ENCODE measurements around the gene UCHL5. TPM values are rescaled to one million over a fixed set of nuclear protein-coding genes. Genes with fewer than 3 reads are reported as not detected.

Gene UCHL5, protein sequence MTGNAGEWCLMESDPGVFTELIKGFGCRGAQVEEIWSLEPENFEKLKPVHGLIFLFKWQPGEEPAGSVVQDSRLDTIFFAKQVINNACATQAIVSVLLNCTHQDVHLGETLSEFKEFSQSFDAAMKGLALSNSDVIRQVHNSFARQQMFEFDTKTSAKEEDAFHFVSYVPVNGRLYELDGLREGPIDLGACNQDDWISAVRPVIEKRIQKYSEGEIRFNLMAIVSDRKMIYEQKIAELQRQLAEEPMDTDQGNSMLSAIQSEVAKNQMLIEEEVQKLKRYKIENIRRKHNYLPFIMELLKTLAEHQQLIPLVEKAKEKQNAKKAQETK
- 10 to 100 TPM; 26.0 to 40.6 (median 30.7) TPM for total RNA-seq

DNA sequence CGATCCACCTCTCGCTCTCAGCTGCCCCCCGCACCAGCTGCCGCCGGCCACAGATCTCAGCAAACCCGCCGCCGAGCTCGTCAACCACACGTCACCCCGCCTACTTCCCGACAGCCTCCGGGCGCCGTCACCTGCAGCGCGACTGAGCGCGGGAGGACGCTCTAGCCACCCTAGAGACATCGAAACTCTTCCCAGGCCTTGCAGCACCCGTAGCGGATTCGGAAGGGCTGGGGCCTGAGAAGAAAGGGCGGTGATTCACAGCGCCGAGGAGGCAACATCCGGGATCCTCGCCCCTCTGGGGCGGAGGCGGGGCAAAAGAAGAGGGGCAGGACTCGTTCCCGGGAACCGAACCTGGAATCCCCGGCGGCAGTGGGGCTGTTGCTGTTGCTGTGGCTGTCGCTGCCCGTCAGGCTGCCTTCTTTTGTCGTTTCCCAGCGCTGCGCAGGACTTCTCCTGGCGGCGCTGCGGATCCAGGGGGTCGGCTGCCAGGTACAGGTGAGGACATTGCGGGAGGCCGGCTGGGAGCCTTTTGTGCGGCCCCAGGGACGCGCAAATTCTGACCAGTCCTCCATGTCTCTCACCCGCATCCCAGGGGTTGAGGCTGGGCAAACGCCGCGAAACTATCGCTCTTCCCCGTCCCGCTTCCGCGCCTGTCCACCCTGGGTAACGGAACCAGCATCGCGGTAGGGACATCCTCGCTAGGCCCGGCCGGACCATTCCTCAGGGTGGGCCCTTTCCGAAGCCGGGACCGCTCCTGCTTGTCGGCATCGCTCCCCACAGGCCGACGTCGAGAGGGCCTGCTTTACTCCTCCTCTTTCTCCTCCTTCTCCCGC, at the start of gene UCHL5, which contains the start of gene RO60:
TSS of gene UCHL5 (minus strand) at position 79 of the 833 bp plus-strand sequence. CDS start 100 bp downstream, outside the sequence.
TSS of gene RO60 (plus strand) at position 331 of the 833 bp plus-strand sequence. CDS start 9,443 bp downstream, outside the sequence.
- Histone ChIP-seq H3K4me1 (peaks cover 36 to 44% of the 10 kb centered on the region in 2 donors), H3K36me3 (no peaks in the 10 kb centered on the region), H3K27me3 (no peaks in the 10 kb centered on the region), H3K9me3 (no peaks in the 10 kb centered on the region), H3K4me3 (peak within 1 kb of the TSS; percentile 80 to 97 (median 90)), H3K27ac (peak within 1 kb of the TSS; percentile 96 to 98 (median 98))
- in situ Hi-C loops (cut with MboI; ENCODE audit: low sequenced_read_pairs in 4 of 4) (loop anchor here in 3 of 4 donors (5.0 to 10.0 kb wide), 2 partner anchors 65 to 68 kb away; partner anchors contain the start of gene CDC73 (in 2 of the 3)), intact Hi-C loops (cut with DNase I; ENCODE audit: low total_unique reads) (loop anchor here (1.0 kb wide), 2 partner anchors 46 to 63 kb away; partner anchors contain the start of genes CDC73 and GLRX2)
- peak; percentile 93 to 97 for DNase-seq
- TF ChIP-seq POLR2A (IDR thresholded peaks at IDR 0.05) = peak; percentile 87 to 91
- peak in 2 of 5 experiments; percentile 12 to 22 for TF ChIP-seq CTCF (IDR thresholded peaks at IDR 0.05 in 4 of 5, conservative IDR thresholded peaks at IDR 0.05 in 1 of 5)
- ATAC-seq = peak; percentile 94 to 95

DNA sequence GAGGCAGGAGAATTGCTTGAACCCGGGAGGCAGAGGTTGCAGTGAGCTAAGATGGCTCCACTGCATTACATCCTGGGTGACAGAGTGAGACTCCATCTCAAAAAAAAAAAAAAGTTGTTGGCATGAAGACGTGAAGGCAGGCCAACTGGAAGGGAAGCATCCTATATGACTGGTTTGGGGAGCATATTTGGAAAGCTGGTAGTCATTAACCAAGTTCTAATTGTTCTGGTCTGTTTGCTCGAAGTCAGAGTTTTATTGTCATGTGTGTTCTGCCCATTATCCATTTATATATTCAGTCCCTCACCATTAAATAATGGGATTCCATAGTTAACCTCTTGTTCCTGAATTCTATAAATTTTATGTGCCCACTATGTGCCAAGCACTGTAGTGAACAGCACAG, 49.3 kb upstream of the UCHL5 start:
- Histone ChIP-seq H3K36me3 (no peaks in the 10 kb centered on the region), H3K27me3 (no peaks in the 10 kb centered on the region), H3K4me1 (peaks cover 17 to 21% of the 10 kb centered on the region in 2 donors), H3K9me3 (no peaks in the 10 kb centered on the region), H3K4me3 (no peak overlapping the region), H3K27ac (no peak overlapping the region)
- intact Hi-C loops (cut with DNase I; ENCODE audit: low total_unique reads) = loop anchor here (5.0 kb wide), 1 partner anchor 301 kb away; the partner anchor contains the start of gene RGS2
- TF ChIP-seq CTCF (IDR thresholded peaks at IDR 0.05 in 4 of 5, conservative IDR thresholded peaks at IDR 0.05 in 1 of 5) = no peak
- no peak for TF ChIP-seq POLR2A (IDR thresholded peaks at IDR 0.05)
- no peak for ATAC-seq
- no peak for DNase-seq
- in situ Hi-C loops (cut with MboI; ENCODE audit: low sequenced_read_pairs in 4 of 4) = loop anchor here in 2 of 4 donors (25.0 kb wide), 1 partner anchor 296 kb away; the partner anchor contains the start of gene RGS2 (in 2 of the 2)

GRCh38 chr1:193105821-193106177, 46.6 kb upstream of the UCHL5 start:
- in situ Hi-C loops (cut with MboI; ENCODE audit: low sequenced_read_pairs in 4 of 4) (loop anchor here in 2 of 4 donors (25.0 kb wide), 1 partner anchor 293 kb away; the partner anchor contains the start of gene RGS2 (in 2 of the 2)), intact Hi-C loops (cut with DNase I; ENCODE audit: low total_unique reads) (loop anchor here (1.0 to 5.0 kb wide), 3 partner anchors 16 to 298 kb away; partner anchors contain the start of genes RGS2, RO60 and UCHL5)
- H3K36me3 ChIP-seq = no peaks in the 10 kb centered on the region
- no peaks in the 10 kb centered on the region for H3K9me3 ChIP-seq
- no peaks in the 10 kb centered on the region for H3K27me3 ChIP-seq
- H3K4me1 ChIP-seq = peaks cover 15 to 30% of the 10 kb centered on the region in 2 donors
- peak overlapping the region; percentile 60 to 81 (median 70) for H3K4me3 ChIP-seq
- DNase-seq = no peak
- TF ChIP-seq CTCF (IDR thresholded peaks at IDR 0.05 in 4 of 5, conservative IDR thresholded peaks at IDR 0.05 in 1 of 5) (no peak), POLR2A (IDR thresholded peaks at IDR 0.05) (no peak)
- no peak for ATAC-seq
- H3K27ac ChIP-seq = peak overlapping the region; percentile 89 to 97 (median 95)
